Hepatocyte (in vitro differentiated cells): ENCODE data around the gene NDUFS6. TPM values are rescaled to one million over a fixed set of nuclear protein-coding genes. Genes with fewer than 3 reads are reported as not detected.
A peak's percentile ranks its signal among the peaks of the same experiment; 100 is the strongest.

Experiments
- DNase-seq: peaks from one replicate; pipeline ENCODE4 v3.0.0-alpha.2; 2016; ENCODE audit warnings: low spot score
- H2AFZ ChIP-seq: fragments of 200-600 bp; sonication (generic); 2 replicates; pipeline ENCODE4 v1.6.0; 2016; ENCODE audit warnings: antibody characterized with exemption, mild to moderate bottlenecking
- H3K27ac ChIP-seq: fragments of 200-600 bp; sonication (generic); 2 replicates; pipeline ENCODE4 v1.5.1; 2016; ENCODE audit warnings: mild to moderate bottlenecking
- H3K27me3 ChIP-seq: fragments of 200-600 bp; sonication (generic); 2 replicates; pipeline ENCODE4 v1.6.1; 2016
- H3K36me3 ChIP-seq: fragments of 200-600 bp; sonication (generic); replicated peaks from 2 replicates; pipeline ENCODE4 v1.5.1; 2016; ENCODE audit warnings: low read depth; ENCODE audit not compliant: insufficient read depth
- H3K4me1 ChIP-seq: fragments of 200-600 bp; sonication (generic); 2 replicates; pipeline ENCODE4 v1.5.1; 2016; ENCODE audit warnings: mild to moderate bottlenecking, moderate library complexity; ENCODE audit not compliant: insufficient read depth
- H3K4me2 ChIP-seq: fragments of 200-600 bp; sonication (generic); 2 replicates; pipeline ENCODE4 v1.6.0; 2016
- H3K4me3 ChIP-seq: fragments of 200-600 bp; sonication (generic); 2 replicates; pipeline ENCODE4 v1.5.1; 2016; ENCODE audit warnings: mild to moderate bottlenecking
- H3K79me2 ChIP-seq: fragments of 200-600 bp; sonication (generic); 2 replicates; pipeline ENCODE4 v1.6.0; 2017; ENCODE audit warnings: mild to moderate bottlenecking
- H3K9me2 ChIP-seq: fragments of 200-600 bp; sonication (generic); replicated peaks from 2 replicates; pipeline ENCODE4 v1.6.0; 2017; ENCODE audit warnings: mild to moderate bottlenecking; ENCODE audit not compliant: insufficient read depth
- H3K9me3 ChIP-seq: fragments of 200-600 bp; sonication (generic); 2 replicates; pipeline ENCODE4 v1.5.1; 2016; ENCODE audit warnings: low read depth, mild to moderate bottlenecking
- H4K20me1 ChIP-seq: fragments of 200-600 bp; sonication (generic); 2 replicates; pipeline ENCODE4 v1.6.0; 2016; ENCODE audit warnings: mild to moderate bottlenecking; ENCODE audit not compliant: insufficient read depth, poor library complexity, severe bottlenecking
- EZH2 ChIP-seq: fragments of 200-600 bp; sonication (generic); IDR thresholded peaks from 2 replicates; pipeline ENCODE4 v1.6.1; 2016; ENCODE audit warnings: antibody characterized with exemption, mild to moderate bottlenecking, borderline replicate concordance
- EZH2phosphoT487 ChIP-seq: fragments of 200-600 bp; sonication (generic); IDR thresholded peaks from one replicate; pipeline ENCODE4 v1.6.1; 2018; ENCODE audit warnings: antibody characterized with exemption, mild to moderate bottlenecking, low read depth, moderate library complexity; ENCODE audit not compliant: unreplicated experiment, severe bottlenecking
- WGBS: methylation state at CpG from one replicate; pipeline ENCODE4 v1.1.6; 2016; ENCODE audit warnings: low lambda C conversion rate; ENCODE audit errors: missing lambda C conversion rate; 5-methylcytosine and 5-hydroxymethylcytosine counted together
- polyA plus RNA-seq: library from polyadenylated mRNA; unstranded; fragments of >200 nt; fragmentation: Nextera tagmentation; extraction: Ambion mirVana; gene quantifications from 2 replicates; pipeline ENCODE4 v1.2.1, GENCODE V29; 2016
- total RNA-seq: library from RNA; depleted of rRNA; stranded (reverse); fragments of >200 nt; gene quantifications from 2 replicates; pipeline ENCODE4 v1.2.3, GENCODE V29; 2014
- TF ChIP-seq, protein P1 (sequence below): fragments of 200-600 bp; sonication (generic); IDR thresholded peaks from 2 replicates; pipeline ENCODE4 v1.5.1; 2016; ENCODE audit warnings: antibody characterized with exemption, mild to moderate bottlenecking; ENCODE audit not compliant: poor library complexity

Gene NDUFS6
- total RNA-seq (29.3 and 33.4 TPM in 2 replicates), polyA plus RNA-seq (103 and 108 TPM in 2 replicates)

DNA sequence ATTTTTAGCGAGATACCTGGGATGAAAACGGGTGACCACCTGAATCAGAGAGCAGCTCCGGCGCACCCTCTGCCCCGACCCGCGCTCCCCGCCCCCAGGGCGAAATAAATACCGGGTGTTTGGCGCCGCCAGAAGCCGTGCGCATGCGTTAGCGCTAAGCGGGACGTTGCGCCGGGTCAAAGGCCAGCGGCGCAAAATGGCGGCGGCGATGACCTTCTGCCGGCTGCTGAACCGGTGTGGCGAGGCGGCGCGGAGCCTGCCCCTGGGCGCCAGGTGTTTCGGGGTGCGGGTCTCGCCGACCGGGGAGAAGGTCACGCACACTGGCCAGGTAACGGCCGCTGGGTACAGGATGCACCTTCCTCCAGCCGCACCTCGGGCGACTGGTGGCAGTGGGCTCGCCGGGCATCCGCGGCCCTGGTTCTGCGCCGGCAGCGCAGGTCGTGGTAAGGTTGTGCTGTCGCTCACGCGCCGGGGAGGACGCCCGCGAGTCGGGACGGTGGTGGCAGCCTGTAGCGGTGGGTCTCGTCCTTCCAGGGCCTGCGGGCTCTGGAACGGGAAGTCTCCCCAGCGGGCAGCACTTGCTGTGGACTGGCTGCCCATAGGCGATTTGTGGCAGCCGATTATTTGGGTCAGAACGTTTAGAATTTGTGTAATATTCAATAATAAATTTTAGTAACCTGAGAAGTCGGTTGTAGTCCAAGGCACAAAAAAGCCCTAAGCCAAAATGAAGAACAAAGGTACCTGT lies at the start of gene NDUFS6:
NDUFS6 (plus strand) TSS at position 186 of the 745 bp plus-strand sequence; CDS start at position 197, 11 bp downstream.
- H3K79me2 ChIP-seq: peaks cover 55% of the 10 kb centered on the region
- under 1% methylated on average over 58 of the region's 69 CpGs for WGBS
- no peak for TF ChIP-seq EZH2

DNA sequence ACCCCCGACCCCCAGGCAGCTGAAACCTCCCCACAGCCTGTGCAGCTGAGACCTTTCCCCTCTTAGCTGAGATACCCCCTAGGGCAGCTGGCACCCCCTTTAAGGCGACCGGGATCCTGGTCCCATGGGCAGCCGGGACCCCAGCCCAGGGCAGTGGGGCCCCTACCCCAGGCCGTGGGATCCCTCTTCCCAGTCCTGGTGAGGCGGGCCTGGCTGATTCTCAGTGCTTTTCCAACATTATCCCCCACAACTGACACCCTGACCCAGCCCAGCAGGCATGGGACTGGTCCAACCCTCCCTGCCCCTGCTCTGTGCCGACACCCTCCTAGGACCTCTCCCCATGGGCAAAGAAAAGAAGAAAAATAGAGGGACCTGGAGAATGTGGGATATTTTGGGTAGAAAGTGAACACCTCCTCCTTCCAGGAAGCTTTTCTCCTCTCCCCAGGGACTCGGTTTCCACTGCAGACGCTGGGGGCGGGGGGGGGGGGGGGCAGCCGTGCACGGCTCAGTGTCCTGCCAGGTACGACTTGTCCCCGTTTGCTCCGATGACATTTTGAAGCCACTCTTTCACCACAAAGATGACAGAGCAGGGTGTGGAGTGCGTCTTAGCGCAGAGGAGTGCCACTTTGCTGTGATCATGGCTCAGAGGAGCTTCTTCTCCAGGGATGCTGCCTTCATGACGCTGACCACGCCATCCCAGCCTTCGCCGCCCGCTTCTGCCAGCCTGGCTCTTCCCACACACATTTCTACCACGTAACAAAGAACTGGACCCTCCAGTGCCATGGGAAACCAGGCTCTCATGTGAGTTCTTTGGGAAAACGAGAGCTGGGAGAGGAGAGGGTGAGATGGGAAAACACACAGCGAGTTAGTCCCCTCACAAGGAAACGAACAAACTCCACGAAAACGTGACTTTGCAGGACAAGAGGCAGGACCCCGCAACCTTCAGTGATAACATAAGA lies 49.1 kb upstream of the NDUFS6 start:
- no peak overlapping the region for H2AFZ ChIP-seq
- H3K9me3 ChIP-seq: no peaks in the 10 kb centered on the region
- WGBS: 94% methylated on average over 29 of the region's 29 CpGs

More for the DNA sequence above, at the start of gene NDUFS6:
- Histone ChIP-seq H3K27me3 (no peaks in the 10 kb centered on the region), H3K9me3 (no peaks in the 10 kb centered on the region), H4K20me1 (no peaks in the 10 kb centered on the region), H3K27ac (peak within 1 kb of the TSS; percentile 83), H3K4me1 (peaks cover 14% of the 10 kb centered on the region), H3K4me2 (peak within 1 kb of the TSS; percentile 96), H3K4me3 (peak within 1 kb of the TSS; percentile 92), H3K36me3 (no peaks in the 10 kb centered on the region), H3K9me2 (no peaks in the 10 kb centered on the region), H2AFZ (peak within 1 kb of the TSS; percentile 64)
- peak; percentile 85 for DNase-seq

DNA sequence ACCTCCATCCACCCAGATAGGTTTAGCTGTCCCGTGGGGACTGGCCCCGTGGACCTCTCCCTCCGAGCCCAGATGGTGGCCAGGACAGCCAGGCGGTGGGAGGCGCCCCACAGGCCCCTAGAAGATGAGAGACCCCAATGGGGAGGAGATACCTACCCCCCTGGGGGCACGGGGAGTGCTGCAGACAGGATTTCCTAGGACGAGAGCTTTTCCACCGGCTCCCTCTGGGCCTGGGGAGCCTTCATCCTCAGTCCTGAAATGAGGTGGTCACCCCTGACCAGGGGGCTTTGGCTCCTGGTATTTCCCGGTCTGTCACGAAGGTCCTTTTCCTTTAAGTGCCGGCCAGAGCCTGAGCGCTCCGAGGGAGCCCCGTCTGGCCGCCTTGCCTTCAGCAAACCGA lies 48.3 kb upstream of the NDUFS6 start:
- H4K20me1 ChIP-seq: no peaks in the 10 kb centered on the region
- no peak overlapping the region for H3K27ac ChIP-seq
- TF ChIP-seq EZH2phosphoT487 (no peak), EZH2 (no peak)
- H3K4me2 ChIP-seq: no peak overlapping the region
- no peaks in the 10 kb centered on the region for H3K27me3 ChIP-seq
- no peak overlapping the region for H3K4me3 ChIP-seq
- DNase-seq: no peak
- H3K4me1 ChIP-seq: no peaks in the 10 kb centered on the region
- no peaks in the 10 kb centered on the region for H3K9me3 ChIP-seq
- H2AFZ ChIP-seq: no peak overlapping the region
- no peaks in the 10 kb centered on the region for H3K36me3 ChIP-seq
- 80% methylated on average over 16 of the region's 16 CpGs for WGBS
- no peaks in the 10 kb centered on the region for H3K79me2 ChIP-seq
- H3K9me2 ChIP-seq: no peaks in the 10 kb centered on the region

More for the DNA sequence above, 49.1 kb upstream of the NDUFS6 start:
- DNase-seq: no peak
- H3K27ac ChIP-seq: no peak overlapping the region
- H4K20me1 ChIP-seq: no peaks in the 10 kb centered on the region
- no peaks in the 10 kb centered on the region for H3K27me3 ChIP-seq
- H3K4me1 ChIP-seq: no peaks in the 10 kb centered on the region
- no peaks in the 10 kb centered on the region for H3K36me3 ChIP-seq
- TF ChIP-seq EZH2 (no peak), EZH2phosphoT487 (no peak)
- TF ChIP-seq, protein P1, sequence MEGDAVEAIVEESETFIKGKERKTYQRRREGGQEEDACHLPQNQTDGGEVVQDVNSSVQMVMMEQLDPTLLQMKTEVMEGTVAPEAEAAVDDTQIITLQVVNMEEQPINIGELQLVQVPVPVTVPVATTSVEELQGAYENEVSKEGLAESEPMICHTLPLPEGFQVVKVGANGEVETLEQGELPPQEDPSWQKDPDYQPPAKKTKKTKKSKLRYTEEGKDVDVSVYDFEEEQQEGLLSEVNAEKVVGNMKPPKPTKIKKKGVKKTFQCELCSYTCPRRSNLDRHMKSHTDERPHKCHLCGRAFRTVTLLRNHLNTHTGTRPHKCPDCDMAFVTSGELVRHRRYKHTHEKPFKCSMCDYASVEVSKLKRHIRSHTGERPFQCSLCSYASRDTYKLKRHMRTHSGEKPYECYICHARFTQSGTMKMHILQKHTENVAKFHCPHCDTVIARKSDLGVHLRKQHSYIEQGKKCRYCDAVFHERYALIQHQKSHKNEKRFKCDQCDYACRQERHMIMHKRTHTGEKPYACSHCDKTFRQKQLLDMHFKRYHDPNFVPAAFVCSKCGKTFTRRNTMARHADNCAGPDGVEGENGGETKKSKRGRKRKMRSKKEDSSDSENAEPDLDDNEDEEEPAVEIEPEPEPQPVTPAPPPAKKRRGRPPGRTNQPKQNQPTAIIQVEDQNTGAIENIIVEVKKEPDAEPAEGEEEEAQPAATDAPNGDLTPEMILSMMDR: no peak
- no peak overlapping the region for H3K4me2 ChIP-seq
- H3K4me3 ChIP-seq: no peak overlapping the region
- no peaks in the 10 kb centered on the region for H3K79me2 ChIP-seq
- no peaks in the 10 kb centered on the region for H3K9me2 ChIP-seq

DNA sequence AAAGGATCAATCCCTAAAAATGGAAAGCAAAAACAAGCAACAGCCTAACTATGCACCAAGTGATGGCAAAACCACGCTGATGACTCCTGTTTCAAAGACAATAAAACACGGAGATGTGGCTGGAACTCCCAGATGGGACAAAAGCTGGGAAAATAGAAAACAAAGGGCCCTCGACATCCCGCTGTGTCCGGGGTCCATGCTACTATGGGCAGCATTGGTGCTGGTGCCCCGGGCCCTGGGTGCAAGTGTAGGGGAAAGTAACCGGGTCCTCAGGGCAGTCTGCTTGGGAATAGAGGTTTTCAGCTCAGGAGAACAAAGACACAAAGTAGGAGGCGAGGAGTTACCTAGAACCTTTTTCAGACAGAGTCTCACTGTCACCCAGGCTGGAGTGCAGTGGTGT lies 47.7 kb upstream of the NDUFS6 start:
- WGBS: 83% methylated on average over 8 of the region's 8 CpGs
- no peak overlapping the region for H2AFZ ChIP-seq
- H4K20me1 ChIP-seq: no peaks in the 10 kb centered on the region
- no peak for TF ChIP-seq EZH2phosphoT487
- TF ChIP-seq EZH2: no peak
- TF ChIP-seq, protein P1: no peak
- H3K4me2 ChIP-seq: no peak overlapping the region
- H3K79me2 ChIP-seq: no peaks in the 10 kb centered on the region
- H3K4me1 ChIP-seq: no peaks in the 10 kb centered on the region
- DNase-seq: no peak
- H3K4me3 ChIP-seq: no peak overlapping the region
- H3K36me3 ChIP-seq: no peaks in the 10 kb centered on the region
- no peak overlapping the region for H3K27ac ChIP-seq
- H3K9me3 ChIP-seq: no peaks in the 10 kb centered on the region
- H3K9me2 ChIP-seq: no peaks in the 10 kb centered on the region
- no peaks in the 10 kb centered on the region for H3K27me3 ChIP-seq
